Parathyroid adenoma (tissue), 2 donors: ENCODE data around the gene IFT27.

Experiments
- H2AFZ ChIP-seq: fragments of 300-600 bp; sonication (generic); one replicate; pipeline ENCODE4 v1.7.0; 2017; ENCODE audit warnings: antibody characterized with exemption, mild to moderate bottlenecking
- H3K27ac ChIP-seq: fragments of 300-600 bp; sonication (generic); one replicate; pipeline ENCODE4 v1.7.0; 2017
- H3K27me3 ChIP-seq: fragments of 300-600 bp; sonication (generic); one replicate; pipeline ENCODE4 v1.7.0; 2017; ENCODE audit warnings: low read length; ENCODE audit not compliant: control insufficient read depth, insufficient read depth
- H3K36me3 ChIP-seq: fragments of 300-600 bp; sonication (generic); one replicate; pipeline ENCODE4 v1.7.0; 2017; ENCODE audit warnings: low read length; ENCODE audit not compliant: control insufficient read depth, insufficient read depth
- H3K4me1 ChIP-seq: fragments of 300-600 bp; sonication (generic); one replicate; pipeline ENCODE4 v1.7.0; 2017; ENCODE audit warnings: control low read depth
- H3K4me2 ChIP-seq: fragments of 300-600 bp; sonication (generic); one replicate; pipeline ENCODE4 v1.7.0; 2017; ENCODE audit warnings: low read length
- H3K4me3 ChIP-seq: fragments of 300-600 bp; sonication (generic); one replicate; pipeline ENCODE4 v1.7.0; 2017; ENCODE audit warnings: low read depth, low read length
- H3K79me2 ChIP-seq: fragments of 300-600 bp; sonication (generic); one replicate; pipeline ENCODE4 v1.7.0; 2017; ENCODE audit warnings: control low read depth
- H3K9ac ChIP-seq: fragments of 300-600 bp; sonication (generic); one replicate; pipeline ENCODE4 v1.7.0; 2017; ENCODE audit warnings: mild to moderate bottlenecking
- H3K9me3 ChIP-seq: fragments of 300-600 bp; sonication (generic); one replicate; pipeline ENCODE4 v1.7.0; 2017; ENCODE audit warnings: low read length; ENCODE audit not compliant: control insufficient read depth
- TF ChIP-seq, protein P1 (sequence below): fragments of 300-600 bp; sonication (generic); IDR thresholded peaks from one replicate; pipeline ENCODE4 v1.7.0; 2017; ENCODE audit warnings: antibody characterized with exemption, mild to moderate bottlenecking
- donor health status: primary hyperparathyroidism.

Gene IFT27

DNA sequence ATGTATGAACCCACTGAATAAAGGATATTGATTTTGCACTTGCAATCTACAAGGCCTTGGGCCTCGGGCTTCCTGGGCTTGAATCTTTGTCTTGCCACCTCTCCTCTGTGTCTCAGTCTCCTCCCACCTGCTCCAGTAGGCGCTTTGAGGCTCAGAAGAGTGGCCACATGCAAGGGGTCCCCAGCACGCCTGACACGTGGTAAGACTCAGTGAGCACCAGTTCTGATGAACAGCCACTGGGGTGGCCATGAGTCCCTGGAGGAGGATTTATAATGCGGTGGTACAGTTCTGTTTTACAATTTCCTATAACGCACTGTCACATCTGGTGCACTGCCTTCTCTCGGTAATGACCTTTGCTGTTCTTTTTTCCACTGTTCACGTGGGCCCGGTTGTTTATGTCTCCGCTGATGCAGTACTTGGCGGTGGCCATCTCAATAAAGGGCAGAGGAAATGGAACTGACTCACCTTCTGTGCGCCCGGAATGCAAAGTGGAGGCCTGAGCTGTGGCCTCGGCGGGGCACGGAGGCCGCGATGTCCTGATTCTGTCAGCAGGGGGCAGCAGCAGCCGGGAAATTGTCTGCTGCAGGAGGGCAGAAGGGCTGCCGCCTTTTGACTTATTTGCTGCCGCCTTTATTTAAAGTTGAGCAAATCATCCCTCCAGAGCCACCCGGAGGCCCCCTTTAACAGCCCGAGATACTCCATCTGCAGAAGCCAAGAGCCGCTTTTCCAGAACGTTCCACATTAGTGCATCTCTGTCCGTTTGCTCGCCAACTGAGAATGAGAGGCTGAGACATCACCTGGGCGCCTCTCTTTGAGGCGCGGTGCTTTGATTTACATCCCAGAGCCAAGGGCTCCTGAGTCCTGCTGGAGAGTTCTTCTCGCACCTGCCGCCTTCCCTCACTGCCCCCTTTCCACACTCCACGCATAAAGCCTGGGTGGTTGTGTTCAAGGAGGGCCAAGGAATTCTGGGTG lies 6.0 kb upstream of the IFT27 start:
- Histone ChIP-seq H3K9ac (no peak overlapping the region), H3K27me3 (no peaks in the 10 kb centered on the region), H3K36me3 (no peaks in the 10 kb centered on the region), H3K27ac (no peak overlapping the region), H3K79me2 (no peaks in the 10 kb centered on the region), H3K4me1 (no peaks in the 10 kb centered on the region), H2AFZ (peak overlapping the region; percentile 38), H3K4me2 (no peak overlapping the region), H3K4me3 (no peak overlapping the region), H3K9me3 (no peaks in the 10 kb centered on the region)
- TF ChIP-seq, protein P1, sequence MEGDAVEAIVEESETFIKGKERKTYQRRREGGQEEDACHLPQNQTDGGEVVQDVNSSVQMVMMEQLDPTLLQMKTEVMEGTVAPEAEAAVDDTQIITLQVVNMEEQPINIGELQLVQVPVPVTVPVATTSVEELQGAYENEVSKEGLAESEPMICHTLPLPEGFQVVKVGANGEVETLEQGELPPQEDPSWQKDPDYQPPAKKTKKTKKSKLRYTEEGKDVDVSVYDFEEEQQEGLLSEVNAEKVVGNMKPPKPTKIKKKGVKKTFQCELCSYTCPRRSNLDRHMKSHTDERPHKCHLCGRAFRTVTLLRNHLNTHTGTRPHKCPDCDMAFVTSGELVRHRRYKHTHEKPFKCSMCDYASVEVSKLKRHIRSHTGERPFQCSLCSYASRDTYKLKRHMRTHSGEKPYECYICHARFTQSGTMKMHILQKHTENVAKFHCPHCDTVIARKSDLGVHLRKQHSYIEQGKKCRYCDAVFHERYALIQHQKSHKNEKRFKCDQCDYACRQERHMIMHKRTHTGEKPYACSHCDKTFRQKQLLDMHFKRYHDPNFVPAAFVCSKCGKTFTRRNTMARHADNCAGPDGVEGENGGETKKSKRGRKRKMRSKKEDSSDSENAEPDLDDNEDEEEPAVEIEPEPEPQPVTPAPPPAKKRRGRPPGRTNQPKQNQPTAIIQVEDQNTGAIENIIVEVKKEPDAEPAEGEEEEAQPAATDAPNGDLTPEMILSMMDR = peak; percentile 77

DNA sequence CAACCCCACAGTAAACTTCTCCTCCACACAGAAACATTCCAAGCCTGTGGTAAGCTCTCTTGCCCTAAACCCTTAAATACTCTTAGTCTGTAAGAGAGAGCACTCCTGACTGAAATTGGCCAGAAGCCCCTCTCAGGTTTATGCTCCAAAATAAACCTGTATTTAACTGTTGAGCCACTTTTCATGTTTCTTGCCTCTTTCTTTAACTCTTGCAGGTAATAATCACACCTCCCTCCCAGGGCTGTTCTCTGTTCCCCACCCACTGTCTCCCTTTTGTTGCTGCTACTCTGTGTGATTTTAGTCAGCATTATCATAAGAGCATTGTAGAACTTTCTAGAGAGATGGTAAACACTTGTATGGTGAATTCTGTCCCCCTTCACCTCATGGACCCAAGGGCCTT lies 2.1 kb upstream of the IFT27 start:
- Histone ChIP-seq H3K4me1 (no peaks in the 10 kb centered on the region), H3K4me2 (no peak overlapping the region), H2AFZ (no peak overlapping the region), H3K27ac (no peak overlapping the region), H3K36me3 (no peaks in the 10 kb centered on the region), H3K79me2 (no peaks in the 10 kb centered on the region), H3K27me3 (no peaks in the 10 kb centered on the region), H3K9ac (no peak overlapping the region), H3K4me3 (no peak overlapping the region), H3K9me3 (no peaks in the 10 kb centered on the region)
- TF ChIP-seq, protein P1 = no peak

DNA sequence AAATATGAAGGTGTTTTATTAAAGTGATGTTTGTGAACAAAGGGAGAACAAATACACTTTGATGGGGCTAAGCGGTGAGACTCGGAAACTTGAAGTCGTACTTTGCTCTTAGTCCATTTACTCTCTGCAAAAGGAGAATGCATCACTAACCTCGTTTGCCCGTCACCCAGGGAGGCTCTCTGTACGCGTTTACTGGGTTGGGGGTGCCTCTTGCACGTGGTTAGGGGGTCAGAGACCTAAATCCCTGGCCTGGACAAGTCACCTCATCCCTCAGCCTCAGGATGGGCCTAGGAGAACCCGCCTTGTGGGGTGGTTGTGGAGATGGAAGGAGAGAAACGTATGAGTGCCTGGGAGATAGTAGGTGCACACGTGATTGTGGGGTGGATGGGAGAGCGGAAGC lies 803 bp upstream of the IFT27 start:
- peak overlapping the region; percentile 71 for H3K4me2 ChIP-seq
- H3K36me3 ChIP-seq = no peaks in the 10 kb centered on the region
- no peaks in the 10 kb centered on the region for H3K9me3 ChIP-seq
- H3K4me1 ChIP-seq = no peaks in the 10 kb centered on the region
- peak overlapping the region; percentile 39 for H3K27ac ChIP-seq
- H3K79me2 ChIP-seq = no peaks in the 10 kb centered on the region
- TF ChIP-seq, protein P1 = no peak
- H3K27me3 ChIP-seq = no peaks in the 10 kb centered on the region
- no peak overlapping the region for H3K9ac ChIP-seq
- peak overlapping the region; percentile 76 for H3K4me3 ChIP-seq
- H2AFZ ChIP-seq = peak overlapping the region; percentile 87

DNA sequence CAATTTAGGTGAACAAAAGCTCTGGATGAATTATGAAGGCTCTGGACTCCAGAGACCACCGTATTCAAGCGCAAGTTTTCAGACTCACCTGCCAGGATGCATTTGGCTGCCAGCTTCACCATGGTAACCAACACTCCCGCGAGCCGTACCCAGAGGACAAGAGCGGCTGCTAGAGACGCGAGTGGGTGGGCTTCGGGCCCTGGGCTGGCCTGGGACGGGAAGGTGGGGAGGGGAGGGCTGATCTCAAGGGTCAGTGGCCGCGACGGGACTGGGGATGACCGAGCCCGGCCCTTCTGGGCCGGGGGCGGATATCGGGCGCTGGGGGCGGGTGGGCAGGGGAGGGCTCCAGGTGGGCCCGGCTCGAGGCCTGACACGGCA lies 344 bp downstream of the IFT27 start:
- TF ChIP-seq, protein P1 = no peak

DNA sequence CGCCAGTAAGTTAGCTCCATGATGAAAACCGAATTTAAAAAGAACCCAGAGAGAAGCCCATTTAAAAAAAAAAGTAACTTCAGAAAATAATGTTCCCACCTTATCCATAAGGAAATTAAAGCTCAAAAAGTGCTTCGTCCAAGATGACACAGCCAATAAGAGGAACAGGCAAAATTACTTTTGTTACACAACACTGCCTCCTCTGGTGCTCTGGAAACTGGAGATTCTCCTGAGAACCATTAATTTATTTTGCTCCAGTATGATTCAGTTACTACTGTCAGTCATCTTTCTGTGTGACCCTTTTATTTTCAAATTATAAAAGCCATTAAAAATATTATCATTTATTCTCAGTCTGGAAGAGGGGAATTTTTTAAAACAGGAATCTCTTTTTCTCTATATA lies 2.0 kb downstream of the IFT27 start:
- TF ChIP-seq, protein P1 = peak; percentile 21
- no peaks in the 10 kb centered on the region for H3K4me1 ChIP-seq
- no peak overlapping the region for H3K4me2 ChIP-seq
- H3K36me3 ChIP-seq = no peaks in the 10 kb centered on the region
- no peaks in the 10 kb centered on the region for H3K79me2 ChIP-seq
- H3K9me3 ChIP-seq = no peaks in the 10 kb centered on the region
- H3K9ac ChIP-seq = no peak overlapping the region
- H3K27me3 ChIP-seq = no peaks in the 10 kb centered on the region
- no peak overlapping the region for H3K4me3 ChIP-seq
- no peak overlapping the region for H3K27ac ChIP-seq
- no peak overlapping the region for H2AFZ ChIP-seq

More for the DNA sequence above, 344 bp downstream of the IFT27 start:
- Histone ChIP-seq H3K27ac (peak overlapping the region; percentile 11), H3K36me3 (no peaks in the 10 kb centered on the region), H3K9ac (no peak overlapping the region), H3K4me1 (no peaks in the 10 kb centered on the region), H3K4me3 (peak overlapping the region; percentile 76), H2AFZ (peak overlapping the region; percentile 75), H3K4me2 (peak overlapping the region; percentile 95), H3K27me3 (no peaks in the 10 kb centered on the region), H3K79me2 (no peaks in the 10 kb centered on the region), H3K9me3 (no peaks in the 10 kb centered on the region)
